Measurements from ENCODE around the gene RNF223.
A peak's percentile ranks its signal among the peaks of the same experiment; 100 is the strongest.
"Not testable (repeated sequence)": the region's sequence is repeated elsewhere in the genome, so short reads cannot be mapped to it uniquely, and the experiment has no call there.

Gene RNF223

GRCh38 chr1:1044455-1045078 is 29.5 kb downstream of the RNF223 start:
- no peak for DNase-seq (ENCODE audit: low read depth)

- no peak for DNase-seq (ENCODE audit: low read depth)
Measured at GRCh38 chr1:1043921-1044320, 30.2 kb downstream of the RNF223 start.

DNA sequence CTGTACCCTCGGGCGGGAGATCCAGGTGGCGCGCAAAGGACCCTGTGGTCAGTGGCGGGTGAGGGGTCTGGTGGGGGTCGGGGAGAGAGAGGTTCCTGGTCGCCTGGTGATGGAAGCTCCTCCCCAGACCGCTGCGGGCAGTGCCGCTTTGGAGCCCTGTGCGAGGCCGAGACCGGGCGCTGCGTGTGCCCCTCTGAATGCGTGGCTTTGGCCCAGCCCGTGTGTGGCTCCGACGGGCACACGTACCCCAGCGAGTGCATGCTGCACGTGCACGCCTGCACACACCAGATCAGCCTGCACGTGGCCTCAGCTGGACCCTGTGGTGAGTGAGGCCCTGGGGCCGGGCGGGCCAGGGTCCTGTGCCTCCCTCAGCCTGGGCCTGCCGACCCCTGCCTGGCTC is 30.7 kb downstream of the RNF223 start:
- DNase-seq (ENCODE audit: low read depth), result no peak

DNA sequence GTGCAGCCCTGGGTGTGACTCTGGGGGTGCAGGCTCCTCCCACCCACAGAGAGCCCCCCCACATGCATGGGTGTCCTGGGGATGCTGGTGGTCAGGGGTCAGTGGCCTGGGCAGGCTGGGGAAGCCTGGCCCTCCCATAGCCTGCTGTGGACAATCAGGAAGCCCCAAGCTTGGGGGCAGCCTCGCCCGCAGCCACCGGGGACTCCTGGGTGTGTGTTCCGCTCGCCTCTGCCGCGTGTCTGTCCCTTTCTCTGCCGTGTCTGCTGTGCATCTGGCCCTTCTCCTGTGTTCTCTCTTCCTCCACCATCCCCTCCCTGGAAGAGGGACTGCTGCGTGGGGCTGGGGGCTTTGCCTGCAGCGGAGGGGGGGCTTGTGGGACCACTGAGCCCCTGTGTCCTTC is 31.3 kb downstream of the RNF223 start:
- no peak for DNase-seq (ENCODE audit: low read depth)

DNA sequence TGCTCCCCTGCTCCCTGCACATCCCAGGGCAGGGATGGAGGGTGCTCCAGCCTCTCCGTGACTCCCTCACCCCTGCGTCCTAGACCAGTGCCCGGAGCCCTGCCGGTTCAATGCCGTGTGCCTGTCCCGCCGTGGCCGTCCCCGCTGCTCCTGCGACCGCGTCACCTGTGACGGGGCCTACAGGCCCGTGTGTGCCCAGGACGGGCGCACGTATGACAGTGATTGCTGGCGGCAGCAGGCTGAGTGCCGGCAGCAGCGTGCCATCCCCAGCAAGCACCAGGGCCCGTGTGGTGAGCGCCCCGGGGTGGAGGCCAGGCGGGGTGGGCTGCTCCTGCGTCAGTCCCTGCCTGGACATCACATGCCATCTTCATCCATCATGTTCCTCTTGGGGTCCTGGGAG is 32.2 kb downstream of the RNF223 start:
- no peak for DNase-seq (ENCODE audit: low read depth)

DNA sequence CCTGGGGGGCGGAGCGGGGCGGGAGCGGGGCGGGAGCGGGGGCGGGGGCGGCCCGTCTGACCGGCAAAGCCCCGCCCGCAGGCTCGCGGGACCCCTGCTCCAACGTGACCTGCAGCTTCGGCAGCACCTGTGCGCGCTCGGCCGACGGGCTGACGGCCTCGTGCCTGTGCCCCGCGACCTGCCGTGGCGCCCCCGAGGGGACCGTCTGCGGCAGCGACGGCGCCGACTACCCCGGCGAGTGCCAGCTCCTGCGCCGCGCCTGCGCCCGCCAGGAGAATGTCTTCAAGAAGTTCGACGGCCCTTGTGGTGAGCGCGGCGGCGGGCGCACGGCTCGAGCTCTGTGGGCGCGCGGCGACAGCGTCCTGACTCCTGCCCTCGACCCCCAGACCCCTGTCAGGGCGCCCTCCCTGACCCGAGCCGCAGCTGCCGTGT is 33.0 kb downstream of the RNF223 start:
- DNase-seq (ENCODE audit: low read depth), result no peak

DNA sequence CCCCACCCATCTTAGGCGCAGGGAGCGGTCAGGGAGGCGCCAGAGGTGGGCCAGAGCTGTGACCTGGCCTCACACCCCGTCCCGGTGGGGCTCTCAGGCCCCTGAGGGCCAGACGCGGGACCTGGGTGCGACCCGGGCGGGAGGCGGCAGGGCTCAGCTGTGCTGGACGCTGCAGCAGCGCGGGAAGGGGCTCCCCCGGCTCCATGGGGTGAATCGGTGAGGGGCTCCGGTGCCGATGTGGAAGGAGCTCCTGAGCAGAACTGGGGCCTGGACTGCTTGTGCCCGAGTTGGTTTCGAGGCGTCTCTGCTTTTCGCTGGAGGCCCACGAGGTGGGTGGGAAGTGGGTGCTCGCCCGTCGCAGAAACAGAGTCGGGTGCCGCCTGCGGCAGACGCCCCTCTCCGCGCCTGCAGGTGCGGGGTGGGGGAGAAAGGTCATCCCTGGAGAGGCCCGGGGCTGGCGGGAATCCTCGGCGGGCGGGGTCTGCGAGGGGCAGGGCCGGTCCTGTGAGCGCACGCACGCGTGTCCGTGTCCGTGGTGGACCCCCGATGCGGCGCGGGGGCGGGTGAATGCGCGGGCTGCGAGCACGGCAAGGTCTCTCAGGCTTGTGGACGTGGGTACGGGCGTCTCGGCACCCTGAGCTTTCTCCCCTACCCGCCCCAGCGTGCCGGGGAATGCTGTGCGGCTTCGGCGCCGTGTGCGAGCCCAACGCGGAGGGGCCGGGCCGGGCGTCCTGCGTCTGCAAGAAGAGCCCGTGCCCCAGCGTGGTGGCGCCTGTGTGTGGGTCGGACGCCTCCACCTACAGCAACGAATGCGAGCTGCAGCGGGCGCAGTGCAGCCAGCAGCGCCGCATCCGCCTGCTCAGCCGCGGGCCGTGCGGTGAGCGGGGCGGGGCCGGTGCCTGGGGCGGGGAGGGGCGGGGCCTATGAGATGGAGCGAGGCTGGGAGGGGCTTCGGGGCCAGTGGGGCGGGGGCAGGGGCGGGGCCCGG is 33.8 kb downstream of the RNF223 start:
- DNase-seq (ENCODE audit: low read depth), result peak; percentile 72

GRCh38 chr1:1039145-1039910 is 34.8 kb downstream of the RNF223 start:
- no peak for DNase-seq (ENCODE audit: low read depth)

- DNase-seq (ENCODE audit: low read depth), result no peak
Measured at GRCh38 chr1:1038694-1039093, 35.4 kb downstream of the RNF223 start.

DNA sequence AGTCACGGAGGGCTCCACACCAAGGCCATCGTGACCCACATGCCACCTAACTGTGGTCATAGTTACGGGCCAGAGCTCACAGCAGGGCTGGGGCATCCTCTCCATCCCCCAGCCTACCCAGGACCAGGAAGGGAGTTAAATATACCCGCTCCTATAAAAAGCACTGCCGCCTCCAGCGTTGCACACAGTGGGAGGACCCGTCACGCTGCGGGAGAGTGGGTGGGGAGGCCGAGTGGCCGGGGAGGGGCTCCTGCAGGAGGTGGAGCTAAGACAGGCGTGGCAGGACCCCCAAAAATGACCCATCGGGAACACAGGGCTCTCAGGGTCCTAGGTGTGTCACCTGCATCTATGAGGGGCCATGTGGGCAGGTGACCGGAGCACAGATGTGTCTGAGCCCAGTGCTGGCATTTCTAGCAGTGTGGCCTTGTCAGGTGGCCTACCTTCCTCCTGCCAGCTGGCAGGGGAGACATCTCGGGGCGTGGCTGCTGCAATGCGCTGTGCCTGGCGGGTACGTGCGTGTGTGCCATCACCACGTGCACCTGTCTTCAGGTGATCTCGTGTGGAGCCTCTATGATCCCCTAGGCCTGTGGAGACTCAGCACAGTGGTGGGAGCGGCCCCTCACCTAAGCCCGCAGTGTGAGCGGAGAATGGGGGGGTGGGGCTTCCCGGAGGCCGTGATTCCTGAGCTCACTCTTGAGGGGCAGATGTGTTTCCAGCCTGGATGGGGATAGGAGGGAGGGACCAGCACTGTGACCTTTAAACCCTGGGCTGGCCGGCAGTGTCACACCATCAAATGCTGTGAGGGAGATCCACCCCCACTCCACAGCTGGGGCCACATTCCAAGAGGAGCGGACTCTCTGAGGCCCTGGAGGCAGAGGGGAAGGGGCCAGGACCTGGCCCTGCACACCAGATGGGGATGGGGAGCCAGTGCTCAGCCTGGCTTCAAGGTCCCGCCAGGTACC is 36.5 kb downstream of the RNF223 start:
- no peak for DNase-seq (ENCODE audit: low read depth)

GRCh38 chr1:1035291-1035943 is 38.7 kb downstream of the RNF223 start:
- no peak for DNase-seq (ENCODE audit: low read depth)

DNA sequence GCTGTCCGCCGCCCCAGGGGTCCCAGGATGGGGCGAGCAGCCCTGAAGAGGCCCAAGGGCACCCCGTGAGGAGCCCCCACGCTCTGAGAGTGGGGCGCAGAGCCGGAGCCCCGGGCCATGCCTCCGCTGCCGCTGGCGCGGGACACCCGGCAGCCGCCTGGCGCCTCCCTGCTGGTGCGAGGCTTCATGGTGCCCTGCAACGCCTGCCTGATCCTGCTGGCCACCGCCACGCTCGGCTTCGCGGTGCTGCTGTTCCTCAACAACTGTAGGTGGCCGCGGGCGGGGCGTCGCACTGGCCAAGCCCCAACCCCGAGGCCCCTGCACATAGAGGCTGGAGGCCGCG is 39.7 kb downstream of the RNF223 start:
- DNase-seq (ENCODE audit: low read depth), result no peak

DNA sequence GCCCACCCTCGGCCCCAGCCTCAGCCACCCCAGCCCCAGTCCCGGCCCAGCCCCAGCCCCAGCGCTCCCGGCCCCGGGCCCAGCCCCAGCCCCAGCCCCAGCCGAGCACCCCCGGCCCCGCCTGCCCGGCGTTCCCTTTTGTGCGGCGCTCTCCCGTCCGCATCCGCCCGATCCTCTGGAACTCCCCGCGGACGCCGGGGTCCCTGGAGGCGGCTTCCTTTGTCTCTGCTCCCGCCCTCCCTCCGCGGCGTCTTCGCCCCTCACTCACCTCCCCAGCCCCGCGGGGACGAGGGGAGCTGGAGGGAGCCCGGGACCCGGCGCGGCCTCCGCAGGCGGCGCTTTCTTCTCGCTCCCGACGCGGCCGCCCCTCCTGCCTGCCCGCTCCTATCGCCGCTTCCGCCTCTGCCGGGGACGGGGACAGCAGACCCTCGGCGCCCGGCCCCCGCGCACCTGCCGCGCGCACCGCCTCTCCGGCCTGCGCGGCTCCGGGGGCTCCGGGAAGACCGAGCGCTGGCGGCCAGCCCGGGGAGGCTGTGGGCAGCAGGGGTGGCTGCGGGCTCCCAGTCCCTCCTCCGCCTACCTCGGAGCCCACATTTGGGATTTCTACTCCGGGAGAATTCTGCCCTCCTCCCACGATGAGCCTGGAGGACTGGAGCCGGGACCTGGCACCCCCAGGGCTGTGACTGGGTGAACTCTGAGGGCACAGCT is 40.2 kb downstream of the RNF223 start:
- no peak for DNase-seq (ENCODE audit: low read depth)

GRCh38 chr1:1033009-1033587 is 41.0 kb downstream of the RNF223 start:
- DNase-seq (ENCODE audit: low read depth), result peak; percentile 19

DNA sequence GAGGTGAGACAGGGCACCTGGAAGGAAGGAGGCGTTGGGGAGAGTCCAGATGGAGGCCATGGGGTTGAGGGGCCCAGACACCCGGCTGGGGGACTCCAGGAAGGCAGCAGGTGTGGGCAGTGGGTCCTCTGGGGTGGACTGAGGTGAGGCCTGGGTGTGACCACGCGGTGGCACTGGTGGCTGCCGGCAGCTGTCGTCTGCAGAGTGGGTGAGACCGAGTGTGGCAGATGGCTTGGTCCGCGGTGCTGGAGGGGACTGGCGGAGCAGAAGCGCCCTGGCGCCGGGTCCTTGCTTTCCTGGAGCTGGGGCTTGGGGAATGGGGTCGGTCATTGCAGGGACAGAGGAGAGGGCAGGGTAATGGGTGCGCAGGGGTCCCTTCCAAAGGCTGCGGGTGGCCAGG is 41.7 kb downstream of the RNF223 start:
- DNase-seq (ENCODE audit: low read depth), result no peak

GRCh38 chr1:1031659-1032235 is 42.4 kb downstream of the RNF223 start:
- DNase-seq (ENCODE audit: low read depth), result no peak

DNA sequence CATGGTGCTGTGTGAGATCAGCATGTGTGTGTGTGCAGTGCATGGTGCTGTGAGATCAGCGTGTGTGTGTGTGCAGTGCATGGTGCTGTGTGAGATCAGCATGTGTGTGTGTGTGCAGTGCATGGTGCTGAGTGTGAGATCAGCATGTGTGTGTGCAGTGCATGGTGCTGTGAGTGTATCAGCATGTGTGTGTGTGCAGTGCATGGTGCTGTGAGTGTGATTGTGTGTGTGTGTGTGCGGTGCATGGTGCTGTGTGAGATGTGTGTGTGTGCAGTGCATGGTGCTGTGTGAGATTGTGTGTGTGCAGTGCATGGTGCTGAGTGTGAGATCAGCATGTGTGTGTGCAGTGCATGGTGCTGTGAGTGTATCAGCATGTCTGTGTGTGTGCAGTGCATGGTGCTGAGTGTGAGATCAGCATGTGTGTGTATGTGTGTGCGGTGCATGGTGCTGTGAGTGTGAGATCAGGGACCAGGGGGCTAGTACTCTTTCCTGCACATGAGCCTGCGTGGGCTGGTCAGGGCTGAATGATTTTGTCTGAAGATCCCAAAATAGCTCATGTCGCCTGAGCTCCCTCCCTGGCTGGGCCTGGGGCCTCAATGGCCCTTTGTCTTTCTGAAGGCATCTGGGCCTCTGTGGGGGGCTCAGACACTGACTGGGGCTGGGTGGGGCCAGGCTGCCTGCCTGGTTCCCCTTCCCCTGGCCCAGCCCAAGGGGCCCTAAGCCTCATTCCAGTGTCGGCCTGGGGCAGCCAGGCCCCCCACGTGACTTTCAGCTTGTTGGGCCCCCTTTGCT is 43.0 kb downstream of the RNF223 start:
- not testable (repeated sequence) for DNase-seq (ENCODE audit: low read depth)

GRCh38 chr1:1027791-1028190 is 46.3 kb downstream of the RNF223 start:
- no peak for DNase-seq (ENCODE audit: low read depth)

All from fibroblast of gingiva (primary cell).